Measurements from ENCODE around the gene CSNK1A1L. TPM values are rescaled to one million over a fixed set of nuclear protein-coding genes. Genes with fewer than 3 reads are reported as not detected.
A peak's percentile ranks its signal among the peaks of the same experiment; 100 is the strongest.

The CSNK1A1L gene
- total and polyA plus RNA-seq, 2 donors (not counting 3 experiments of a cell fraction or from before 2014, with no cell fraction given): not detected

DNA sequence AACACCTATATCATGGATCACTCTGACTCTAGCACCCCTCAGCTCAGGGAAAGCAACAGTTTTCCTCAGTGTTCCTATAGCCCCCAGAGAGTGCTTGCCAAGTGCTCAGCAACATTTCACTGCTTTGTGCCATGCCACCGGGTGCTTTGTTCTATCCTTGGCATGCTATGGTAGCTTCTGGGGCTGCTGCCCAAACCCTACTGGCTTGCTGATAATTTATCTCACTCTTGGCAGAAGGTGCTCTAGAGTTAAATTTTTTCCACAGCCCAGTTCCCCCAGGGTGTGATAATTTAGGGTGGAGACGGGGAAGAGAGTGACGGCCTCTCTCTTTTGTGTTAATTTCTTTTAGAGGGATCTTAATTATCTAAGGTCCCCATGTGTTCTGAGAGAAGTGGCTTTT, 12.6 kb upstream of the CSNK1A1L start:
- H3K79me2 ChIP-seq (ENCODE audit: control insufficient read depth, insufficient read depth, low read length): no peaks in the 10 kb centered on the region
- DNase-seq (ENCODE audit: low read depth, low spot score): no peak
- H3K27ac ChIP-seq (ENCODE audit: insufficient read depth, low read depth, low read length): no peak overlapping the region
- peak overlapping the region; percentile 44 for H2AFZ ChIP-seq (ENCODE audit: low read depth, low read length)
- FAIRE-seq: no peak
- no peak overlapping the region for H3K4me3 ChIP-seq (replicated peaks in 1 of 3; ENCODE audit: insufficient read depth in 1 of 3, low read depth in 1 of 3, low read length in 3 of 3)
- no peak overlapping the region for H3K9ac ChIP-seq (replicated peaks; ENCODE audit: extremely low read depth, insufficient read depth, low read length)
- TF ChIP-seq EZH2 (IDR thresholded peaks at IDR 0.05; ENCODE audit: borderline replicate concordance, low read depth, low read length, severe bottlenecking) (no peak), GATA2 (IDR thresholded peaks at IDR 0.05; ENCODE audit: insufficient read depth, insufficient read length, low read depth, low read length) (no peak), JUN (IDR thresholded peaks at IDR 0.05; ENCODE audit: borderline replicate concordance, insufficient read depth, insufficient read length, low read depth) (no peak), MYC (IDR thresholded peaks at IDR 0.05; ENCODE audit: low read depth, low read length) (no peak), POLR2AphosphoS5 (IDR thresholded peaks at IDR 0.05; ENCODE audit: insufficient read depth, low read depth, low read length) (no peak), FOS (IDR thresholded peaks at IDR 0.05; ENCODE audit: borderline replicate concordance, insufficient read depth, low read length) (no peak), POLR2A (IDR thresholded peaks at IDR 0.05; ENCODE audit: low read depth, low read length) (no peak)
- TF ChIP-seq, protein P1, sequence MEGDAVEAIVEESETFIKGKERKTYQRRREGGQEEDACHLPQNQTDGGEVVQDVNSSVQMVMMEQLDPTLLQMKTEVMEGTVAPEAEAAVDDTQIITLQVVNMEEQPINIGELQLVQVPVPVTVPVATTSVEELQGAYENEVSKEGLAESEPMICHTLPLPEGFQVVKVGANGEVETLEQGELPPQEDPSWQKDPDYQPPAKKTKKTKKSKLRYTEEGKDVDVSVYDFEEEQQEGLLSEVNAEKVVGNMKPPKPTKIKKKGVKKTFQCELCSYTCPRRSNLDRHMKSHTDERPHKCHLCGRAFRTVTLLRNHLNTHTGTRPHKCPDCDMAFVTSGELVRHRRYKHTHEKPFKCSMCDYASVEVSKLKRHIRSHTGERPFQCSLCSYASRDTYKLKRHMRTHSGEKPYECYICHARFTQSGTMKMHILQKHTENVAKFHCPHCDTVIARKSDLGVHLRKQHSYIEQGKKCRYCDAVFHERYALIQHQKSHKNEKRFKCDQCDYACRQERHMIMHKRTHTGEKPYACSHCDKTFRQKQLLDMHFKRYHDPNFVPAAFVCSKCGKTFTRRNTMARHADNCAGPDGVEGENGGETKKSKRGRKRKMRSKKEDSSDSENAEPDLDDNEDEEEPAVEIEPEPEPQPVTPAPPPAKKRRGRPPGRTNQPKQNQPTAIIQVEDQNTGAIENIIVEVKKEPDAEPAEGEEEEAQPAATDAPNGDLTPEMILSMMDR (IDR thresholded peaks at IDR 0.05; ENCODE audit: extremely low read depth in 1 of 2, insufficient read depth in 1 of 2, low read depth in 1 of 2, low read length in 2 of 2): no peak
- TF ChIP-seq, protein P2, sequence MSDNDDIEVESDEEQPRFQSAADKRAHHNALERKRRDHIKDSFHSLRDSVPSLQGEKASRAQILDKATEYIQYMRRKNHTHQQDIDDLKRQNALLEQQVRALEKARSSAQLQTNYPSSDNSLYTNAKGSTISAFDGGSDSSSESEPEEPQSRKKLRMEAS (IDR thresholded peaks at IDR 0.05; ENCODE audit: insufficient read depth, insufficient read length): no peak
- no peaks in the 10 kb centered on the region for H3K27me3 ChIP-seq (ENCODE audit: control insufficient read depth in 2 of 2, insufficient read depth in 2 of 2, low read length in 2 of 2)
- CTCF ChIA-PET: no interaction called here
- dilution Hi-C loops (cut with MboI; ENCODE audit: extremely low pct_ligation_motif_present, low sequenced_read_pairs): no loop called here
- intact Hi-C loops (cut with micrococcal nuclease): no loop called here
- POLR2A ChIA-PET: no interaction called here
- H3K9me1 ChIP-seq (replicated peaks; ENCODE audit: control insufficient read depth, extremely low read depth, insufficient read depth, low read length): no peaks in the 10 kb centered on the region
- BruUV-seq (replicated peaks): no TSS peak
- H3K36me3 ChIP-seq (ENCODE audit: control insufficient read depth in 2 of 2, extremely low read depth in 1 of 2, insufficient read depth in 2 of 2, low read length in 2 of 2): no peaks in the 10 kb centered on the region
- no peaks in the 10 kb centered on the region for H3K4me1 ChIP-seq (ENCODE audit: control insufficient read depth, extremely low read depth, insufficient read depth, low read length)
- no peaks in the 10 kb centered on the region for H3K9me3 ChIP-seq (replicated peaks; ENCODE audit: control insufficient read depth, insufficient read depth, low read length)
- no peaks in the 10 kb centered on the region for H4K20me1 ChIP-seq (replicated peaks; ENCODE audit: control insufficient read depth, extremely low read depth, insufficient read depth, low read length)
- no peak overlapping the region for H3K4me2 ChIP-seq (ENCODE audit: insufficient read depth, low read length)

All from endothelial cell of umbilical vein (primary cell).